Stimulated activated CD4-positive, alpha-beta T cell treated with anti-CD3 and anti-CD28 coated beads, Interleukin-2, amount 100 ng/mL, for 24 hours (primary cell): ENCODE measurements around the gene TRMT13.

Experiments used
- DNase-seq, 2 donors: peaks; one replicate each; pipeline ENCODE4 v3.0.0-alpha.2; 2020

Gene TRMT13

GRCh38 chr1:100132566-100133477 is at the start of gene TRMT13, which contains the start of gene SASS6:
Gene TRMT13, plus strand, starts transcription at chr1:100133163. Its CDS starts 6 bp downstream, at chr1:100133169.
Gene SASS6, minus strand, starts transcription at chr1:100132930. Its CDS starts 116 bp downstream, at chr1:100132814.
- peak; percentile 92 to 95 for DNase-seq

DNA sequence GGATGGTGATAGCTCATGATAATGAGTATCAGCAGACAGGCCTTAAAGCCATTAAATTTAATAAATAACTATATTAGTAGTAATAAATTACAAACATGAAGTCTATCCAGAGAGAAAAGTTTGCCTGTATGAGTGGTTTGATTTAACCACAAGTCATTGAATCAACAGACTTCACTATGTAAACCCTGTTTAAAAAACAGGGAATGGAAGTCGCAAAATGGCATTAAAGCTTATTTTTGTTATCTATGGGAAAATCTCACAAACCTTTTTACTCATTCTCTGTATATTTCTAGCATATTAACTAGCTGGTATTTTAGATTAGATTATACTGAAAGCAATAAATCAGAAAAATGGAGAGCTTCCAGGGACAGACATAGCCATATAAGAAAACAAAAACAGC is 45.6 kb upstream of the TRMT13 start:
- no peak for DNase-seq

DNA sequence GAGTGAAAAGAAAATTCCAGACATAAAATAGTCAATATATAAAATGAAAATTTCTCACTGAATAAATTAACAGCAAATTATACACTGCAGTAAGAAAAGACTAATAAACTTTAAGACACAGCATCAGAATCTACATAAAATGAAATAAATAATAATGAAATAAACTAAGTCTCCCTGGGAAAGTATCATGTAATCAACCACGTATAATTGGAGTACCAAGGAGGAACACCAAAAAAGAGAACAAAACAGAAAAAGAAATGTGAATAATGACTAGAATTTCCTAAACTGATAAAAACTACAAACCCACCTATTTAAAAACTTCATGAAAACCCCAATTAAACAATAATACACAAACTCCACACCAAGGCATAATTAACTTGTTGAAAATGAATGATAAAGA is 43.9 kb upstream of the TRMT13 start:
- no peak for DNase-seq

DNA sequence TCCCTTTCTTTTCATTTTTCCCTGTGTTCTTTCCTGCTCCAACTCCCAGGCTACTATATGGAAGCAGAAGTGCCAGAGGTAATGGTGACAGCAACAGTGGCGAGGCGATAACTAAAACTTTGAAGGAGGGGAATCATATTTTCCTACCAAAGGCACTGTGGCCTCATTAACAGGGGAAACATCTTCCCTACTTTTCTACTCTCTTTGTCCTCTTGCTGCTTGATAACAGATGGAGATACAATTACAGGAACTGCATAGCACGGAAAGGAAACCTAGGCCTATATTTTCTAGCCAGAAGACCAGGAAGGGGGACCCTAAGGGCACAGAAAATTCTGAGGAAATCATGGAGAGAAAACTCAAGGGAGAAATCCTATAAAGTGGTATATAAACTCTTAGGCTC is 42.5 kb upstream of the TRMT13 start:
- DNase-seq, result no peak

DNA sequence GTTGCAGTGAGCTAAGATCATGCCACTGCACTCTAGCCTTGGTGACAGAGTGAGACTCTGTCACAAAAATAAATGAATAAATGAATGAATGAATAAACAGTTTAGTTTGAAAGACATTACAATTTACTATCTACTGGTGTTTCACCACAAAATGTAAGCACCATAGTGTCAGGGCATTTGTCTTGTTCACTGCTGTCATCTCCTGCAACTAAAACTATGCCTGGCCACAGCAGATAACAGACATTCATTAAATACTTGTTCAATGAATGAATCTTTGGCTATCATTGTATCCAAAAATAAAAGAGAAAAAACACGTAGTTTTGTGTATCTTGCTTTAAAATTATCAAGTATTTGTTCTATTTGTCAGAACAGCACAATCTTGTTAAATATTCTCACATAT is 32.8 kb upstream of the TRMT13 start:
- DNase-seq, result no peak

GRCh38 chr1:100101564-100101963 is 31.4 kb upstream of the TRMT13 start:
- DNase-seq, result no peak

GRCh38 chr1:100107696-100108095 is 25.3 kb upstream of the TRMT13 start:
- no peak for DNase-seq

DNA sequence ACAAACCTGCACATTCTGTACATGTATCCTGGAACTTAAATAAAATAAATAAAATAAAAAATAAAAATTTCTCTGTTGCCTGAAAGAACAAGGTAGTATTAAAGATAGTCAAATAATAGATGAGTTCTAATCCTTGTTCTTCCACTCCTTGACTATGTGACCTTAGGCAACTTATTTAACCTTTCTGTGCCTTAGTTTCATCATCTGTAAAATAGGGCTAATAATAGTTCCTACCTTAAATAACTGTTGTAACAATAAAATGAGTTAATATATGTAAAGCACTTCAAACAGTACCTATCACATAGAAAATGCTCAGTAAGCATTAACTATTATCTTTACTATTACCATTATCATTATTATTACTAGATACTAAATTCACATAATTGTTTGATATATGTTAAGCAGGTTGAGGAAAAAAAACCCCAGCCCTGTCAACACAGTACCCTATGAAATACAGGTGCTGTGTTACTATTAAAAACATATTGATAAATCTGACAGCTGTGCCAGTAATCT is 23.4 kb upstream of the TRMT13 start:
- no peak for DNase-seq

- DNase-seq, result no peak
Observed at GRCh38 chr1:100115524-100115923, 17.4 kb upstream of the TRMT13 start.

- DNase-seq, result no peak
Observed at GRCh38 chr1:100122177-100122576, 10.8 kb upstream of the TRMT13 start.

- DNase-seq, result no peak
Observed at GRCh38 chr1:100127226-100127625, 5.7 kb upstream of the TRMT13 start.

DNA sequence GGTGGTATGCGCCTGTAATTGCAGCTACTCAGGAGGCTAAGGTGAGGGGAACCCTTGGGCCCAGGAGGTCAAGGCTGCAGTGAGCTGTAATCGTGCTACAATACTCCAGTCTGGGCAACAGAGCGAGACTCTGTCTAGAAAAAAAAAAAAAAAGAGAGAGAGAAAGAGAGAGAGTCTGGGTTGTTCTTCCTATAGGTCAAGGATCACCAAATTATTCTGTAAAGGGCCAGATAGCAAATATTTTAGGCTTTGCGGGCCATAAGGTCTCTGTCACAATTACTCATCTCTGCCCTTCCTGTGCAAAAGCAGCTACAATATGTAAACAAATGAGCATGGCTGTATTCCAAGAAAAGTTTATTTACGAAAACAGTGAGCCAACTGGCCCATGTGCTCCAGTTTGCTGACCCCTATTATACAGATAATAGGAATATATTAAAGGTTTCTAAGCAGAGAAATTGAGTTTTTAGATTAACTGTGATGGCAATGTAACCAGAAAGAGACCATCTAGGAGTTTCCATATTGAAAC is 2.3 kb upstream of the TRMT13 start:
- no peak for DNase-seq

GRCh38 chr1:100131623-100132022 is 1.3 kb upstream of the TRMT13 start:
- no peak for DNase-seq

DNA sequence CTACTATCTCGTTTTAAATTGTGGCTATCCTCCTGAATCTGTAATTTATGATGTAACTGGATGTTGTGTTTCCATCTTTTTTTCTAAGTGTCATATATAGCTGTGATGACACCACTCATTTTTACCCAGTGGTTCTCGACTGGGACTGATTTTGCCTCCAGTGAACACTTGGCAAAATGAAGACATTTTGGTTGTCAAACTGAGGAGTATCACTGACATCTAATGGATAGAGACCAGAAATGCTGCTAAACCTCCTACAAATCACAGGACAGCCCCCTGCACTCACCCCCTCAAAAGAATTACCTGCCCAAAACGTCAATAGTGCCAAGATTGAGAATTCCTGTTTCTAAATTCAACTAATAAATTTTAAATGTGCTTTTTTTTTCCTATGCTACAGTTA is 1.9 kb downstream of the TRMT13 start:
- DNase-seq, result no peak

DNA sequence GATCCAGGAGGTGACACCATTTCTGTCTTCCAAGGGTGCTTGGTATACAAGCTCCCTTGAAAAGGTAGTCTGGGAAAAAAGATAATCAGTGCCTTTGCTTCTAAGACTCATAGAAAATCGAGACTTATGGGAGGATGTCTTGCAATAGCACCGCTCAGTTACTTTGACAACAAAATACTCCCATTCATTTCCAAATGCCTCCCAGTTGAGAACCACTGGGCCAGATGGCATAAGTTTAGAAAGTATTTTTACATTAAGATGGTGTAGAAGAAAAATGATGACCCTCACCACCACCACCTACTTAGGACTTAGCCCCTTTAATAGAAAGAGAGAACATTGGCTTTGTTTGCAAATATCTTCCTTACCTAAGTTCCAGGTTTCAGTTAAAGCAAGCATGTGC is 4.6 kb downstream of the TRMT13 start:
- no peak for DNase-seq

GRCh38 chr1:100141192-100141591 is 8.2 kb downstream of the TRMT13 start:
- no peak for DNase-seq

GRCh38 chr1:100142343-100142742 is 9.4 kb downstream of the TRMT13 start:
- DNase-seq, result no peak

GRCh38 chr1:100145116-100145515 is 12.2 kb downstream of the TRMT13 start:
- DNase-seq, result no peak

- DNase-seq, result no peak
Observed at GRCh38 chr1:100146958-100147357, 14.0 kb downstream of the TRMT13 start.

- no peak for DNase-seq
Observed at GRCh38 chr1:100147875-100148274, 14.9 kb downstream of the TRMT13 start.

DNA sequence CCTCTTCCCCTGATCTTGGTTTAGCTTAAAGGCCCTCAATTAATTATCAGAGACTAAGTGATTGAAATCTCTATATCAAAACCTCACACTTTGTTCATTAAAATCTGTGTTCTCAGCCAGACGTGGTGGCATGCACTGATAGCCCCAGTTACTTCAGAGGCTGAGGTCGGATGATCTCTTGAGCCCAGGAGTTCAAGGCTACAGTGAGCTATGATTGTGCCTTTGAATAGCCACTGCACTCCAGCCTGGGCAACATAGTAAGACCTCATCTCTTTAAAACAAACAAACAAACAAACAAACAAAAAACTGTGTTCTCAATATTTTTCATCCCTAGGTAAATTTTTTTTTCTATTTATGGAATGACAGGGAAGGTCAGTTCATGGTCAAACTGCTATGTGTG is 18.7 kb downstream of the TRMT13 start:
- no peak for DNase-seq

GRCh38 chr1:100152271-100152670 is 19.3 kb downstream of the TRMT13 start:
- no peak for DNase-seq

GRCh38 chr1:100162881-100163280 is 29.9 kb downstream of the TRMT13 start:
- no peak for DNase-seq

- no peak for DNase-seq
Observed at GRCh38 chr1:100164216-100164615, 31.3 kb downstream of the TRMT13 start.
